Fibroblast of villous mesenchyme (primary cell): ENCODE data around the gene VPS4B. TPM values are rescaled to one million over a fixed set of nuclear protein-coding genes. Genes with fewer than 3 reads are reported as not detected.
A peak's percentile ranks its signal among the peaks of the same experiment; 100 is the strongest.

ENCODE experiments used
- DNase-seq: peaks from one replicate; pipeline ENCODE4 v3.0.0-alpha.2; 2010; ENCODE audit warnings: low read depth
- H3K4me3 ChIP-seq: 2 replicates; pipeline ENCODE4 v1.5.1; 2011; ENCODE audit warnings: low read depth, mild to moderate bottlenecking, low read length
- CTCF ChIP-seq: IDR thresholded peaks from 2 replicates; pipeline ENCODE4 v1.5.1; 2012; ENCODE audit warnings: low read depth, mild to moderate bottlenecking, low read length; ENCODE audit not compliant: insufficient read depth
- total RNA-seq: library from RNA; depleted of rRNA; stranded (reverse); fragments of >200 nt; gene quantifications from 2 replicates; pipeline ENCODE4 v1.2.3, GENCODE V29; 2012

Gene VPS4B
- total RNA-seq, 1 donor = 47.5 TPM

DNA sequence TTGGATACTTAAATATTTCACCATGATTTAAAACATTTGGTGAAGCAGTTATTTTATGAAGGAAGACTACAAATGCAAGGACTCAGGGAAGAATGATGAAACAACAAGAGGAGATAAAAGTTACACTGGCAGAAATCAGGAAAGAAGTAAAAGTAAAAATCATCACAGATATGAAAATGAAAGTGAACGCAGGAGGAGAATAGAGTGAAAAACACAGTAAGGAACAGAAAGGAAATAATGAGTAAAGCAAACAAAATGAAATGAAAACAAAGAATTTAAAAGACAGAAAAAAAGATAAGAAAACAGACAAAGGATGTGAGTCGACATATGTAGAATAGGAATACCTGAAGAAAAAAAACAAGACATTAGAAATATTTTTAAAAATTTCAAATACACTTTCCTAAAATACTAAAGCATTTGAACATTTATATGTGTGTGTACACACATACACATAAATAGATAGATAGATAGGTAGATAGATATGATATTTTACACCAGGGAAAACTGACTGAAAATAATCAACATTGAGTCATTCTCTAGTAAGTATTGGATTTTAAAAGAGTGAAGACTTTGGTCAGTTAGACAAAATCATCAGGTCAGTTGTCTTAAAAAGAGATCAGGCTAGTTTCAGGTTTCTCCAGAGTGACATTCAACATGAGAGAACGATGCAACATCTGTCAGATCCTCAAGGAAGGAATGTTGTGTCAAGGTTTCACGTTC, 43.2 kb downstream of the VPS4B start:
- peak; percentile 21 for DNase-seq
- no peak for TF ChIP-seq CTCF
- H3K4me3 ChIP-seq = no peak overlapping the region

DNA sequence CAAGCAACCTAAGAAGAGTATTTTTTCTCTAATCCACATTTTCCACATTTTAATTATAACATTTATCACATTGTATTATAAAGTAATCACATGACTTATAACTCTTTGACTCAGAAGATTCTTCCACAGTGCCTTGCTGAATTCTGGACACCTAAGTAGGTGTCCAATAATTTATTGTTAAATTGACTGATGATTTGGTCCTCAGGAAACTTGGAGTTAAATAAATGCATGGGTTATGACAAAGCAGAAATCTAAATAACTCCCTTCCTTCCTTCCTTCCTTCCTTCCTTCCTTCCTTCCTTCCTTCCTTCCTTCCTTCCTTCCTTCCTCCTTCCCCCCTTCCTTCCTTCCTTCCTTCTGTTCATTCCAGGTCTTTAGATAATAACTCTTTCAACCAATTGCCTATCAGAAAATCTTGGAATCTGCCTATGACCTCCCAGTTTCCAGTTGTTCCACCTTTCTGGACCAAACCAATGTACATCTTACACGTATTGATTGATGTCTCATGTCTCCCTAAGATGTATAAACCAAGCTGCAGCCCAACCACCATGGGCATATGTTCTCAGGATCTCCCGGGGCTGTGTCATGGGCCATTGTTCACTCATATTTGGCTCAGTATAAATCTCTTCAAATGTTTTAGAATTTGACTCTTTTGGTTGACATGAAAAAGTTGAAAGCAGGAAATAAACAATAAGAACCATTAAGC, 44.8 kb downstream of the VPS4B start:
- H3K4me3 ChIP-seq = no peak overlapping the region
- no peak for DNase-seq
- no peak for TF ChIP-seq CTCF

DNA sequence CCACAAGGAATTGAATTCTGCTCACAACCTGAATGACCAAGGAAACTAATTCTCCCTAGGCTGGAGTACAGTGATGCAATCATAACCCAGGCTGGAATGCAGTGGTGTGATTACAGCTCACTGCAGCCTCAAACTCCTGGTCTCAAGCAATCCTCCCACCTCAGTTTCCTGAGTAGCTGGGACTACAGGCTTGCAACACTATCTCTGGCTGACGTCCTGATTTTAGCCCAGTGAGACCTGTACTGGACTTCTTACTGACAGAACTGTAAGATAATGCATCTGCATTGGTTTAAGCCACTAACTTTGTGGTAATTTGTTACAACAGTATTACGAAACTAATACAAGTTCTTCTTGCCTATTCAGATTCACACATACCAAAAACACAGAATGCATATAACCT, 45.7 kb downstream of the VPS4B start:
- peak; percentile 80 for DNase-seq
- no peak for TF ChIP-seq CTCF
- H3K4me3 ChIP-seq = no peak overlapping the region

DNA sequence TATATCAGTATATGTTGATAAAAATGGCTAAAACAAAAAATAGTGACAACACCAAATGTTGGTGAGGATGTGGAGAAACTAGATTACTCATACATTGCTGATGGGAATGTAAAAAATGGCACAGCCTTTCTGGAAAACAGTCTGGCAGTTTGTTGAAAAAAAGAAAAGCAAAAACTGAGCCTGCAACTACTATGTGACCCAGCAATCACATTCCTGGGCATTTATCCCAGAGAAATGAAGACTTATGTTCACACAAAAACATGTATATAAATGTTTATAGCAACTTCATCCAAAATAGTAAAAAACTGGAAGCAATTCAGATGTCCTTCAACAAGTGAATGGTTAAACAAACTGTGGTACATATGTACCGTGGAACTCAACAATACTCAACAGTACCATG, 47.7 kb downstream of the VPS4B start:
- peak; percentile 37 for DNase-seq
- no peak for TF ChIP-seq CTCF
- no peak overlapping the region for H3K4me3 ChIP-seq

GRCh38 chr18:63373161-63373560, 49.1 kb downstream of the VPS4B start:
- no peak for DNase-seq

DNA sequence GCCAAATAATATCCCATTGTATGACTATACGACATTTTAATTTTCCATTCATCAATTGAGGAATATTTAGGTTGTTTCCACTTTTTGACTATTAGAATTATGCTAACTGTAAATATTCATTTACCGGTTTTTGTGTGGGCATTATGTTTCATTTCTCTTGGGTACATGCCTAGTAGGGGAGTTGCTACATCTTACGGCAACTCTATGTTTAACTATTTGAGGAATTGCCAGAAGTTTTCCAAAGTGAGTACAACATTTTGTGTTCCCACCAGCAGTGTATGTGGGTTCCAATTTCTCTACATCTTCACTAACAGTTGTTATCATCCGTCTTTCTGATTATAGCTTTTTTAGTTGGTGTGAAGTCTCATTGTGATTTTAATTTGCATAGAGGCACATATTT, 53.7 kb downstream of the VPS4B start:
- no peak for DNase-seq
- TF ChIP-seq CTCF = no peak
- H3K4me3 ChIP-seq = no peak overlapping the region

More at GRCh38 chr18:63373161-63373560, 49.1 kb downstream of the VPS4B start:
- H3K4me3 ChIP-seq = no peak overlapping the region
- no peak for TF ChIP-seq CTCF
